ENCODE results near the gene PARVB.

Gene PARVB

DNA sequence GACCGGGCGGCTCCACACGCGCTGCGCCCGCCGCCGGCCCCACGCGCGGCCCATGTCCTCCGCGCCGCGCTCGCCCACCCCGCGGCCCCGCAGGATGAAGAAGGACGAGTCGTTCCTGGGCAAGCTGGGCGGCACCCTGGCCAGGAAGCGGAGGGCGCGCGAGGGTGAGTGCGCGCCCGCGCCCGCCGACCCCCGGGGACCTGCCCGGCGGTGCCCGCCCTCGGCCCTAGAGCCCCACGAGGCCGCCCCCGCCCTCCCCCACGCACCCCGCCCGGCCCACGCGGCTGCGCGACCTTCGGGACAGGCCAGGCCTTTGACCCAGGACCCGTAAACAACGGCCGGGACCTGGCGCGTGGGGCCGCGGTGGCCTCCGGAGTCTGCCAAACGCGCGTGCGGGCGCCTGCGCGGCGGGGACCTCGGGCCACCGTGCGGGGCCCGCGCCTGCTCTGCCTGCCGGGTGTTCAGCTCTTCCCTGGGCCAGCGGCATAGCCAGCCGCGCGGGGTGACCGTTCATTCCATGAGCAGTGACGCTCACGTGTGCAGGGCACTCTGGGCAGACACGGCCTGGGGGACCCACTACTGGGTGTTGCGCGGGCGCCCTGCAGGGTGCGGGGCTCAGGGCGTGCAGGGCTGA, at the start of gene PARVB:
Gene PARVB (plus strand): TSS at position 15 of the 634 bp plus-strand sequence. CDS start 38 bp downstream, at position 53.
- H3K27me3 ChIP-seq = peaks cover 38% of the 10 kb centered on the region
- no peak for TF ChIP-seq CTCF (IDR thresholded peaks at IDR 0.05)
- no peaks in the 10 kb centered on the region for H3K36me3 ChIP-seq
- no peak within 1 kb of the TSS for H3K27ac ChIP-seq
- peaks cover 27 to 35% of the 10 kb centered on the region in 2 experiments for H3K4me1 ChIP-seq (ENCODE audit: control insufficient read depth in 1 of 2, insufficient read depth in 1 of 2, low read depth in 1 of 2, low read length in 1 of 2)
- no peaks in the 10 kb centered on the region for H3K9me3 ChIP-seq
- H3K4me3 ChIP-seq (ENCODE audit: low read depth in 1 of 2, low read length in 1 of 2) = peak within 1 kb of the TSS; percentile 44 to 45

DNA sequence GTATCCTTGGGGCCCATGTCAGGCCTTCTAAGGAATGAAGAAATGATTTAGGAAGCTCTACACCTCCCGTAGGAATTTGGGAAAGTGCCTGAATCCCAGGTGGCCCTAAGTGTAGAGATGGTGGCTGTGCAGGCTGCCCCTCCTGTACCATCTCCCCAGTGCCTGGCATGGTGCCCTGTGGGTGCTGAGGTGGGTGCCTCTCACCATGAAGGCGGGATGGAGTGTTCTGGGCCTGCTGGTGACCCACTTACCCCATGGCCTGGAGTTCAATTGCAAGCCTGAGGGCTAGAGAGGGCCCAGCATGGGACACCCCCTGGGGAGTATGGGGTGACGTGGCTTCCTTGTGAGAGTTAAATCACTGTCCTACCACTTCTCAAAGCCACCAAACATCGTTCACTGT, 49.1 kb upstream of the PARVB start:
- no peaks in the 10 kb centered on the region for H3K27me3 ChIP-seq
- H3K4me3 ChIP-seq (ENCODE audit: low read depth in 1 of 2, low read length in 1 of 2) = no peak overlapping the region
- H3K4me1 ChIP-seq (ENCODE audit: control insufficient read depth in 1 of 2, insufficient read depth in 1 of 2, low read depth in 1 of 2, low read length in 1 of 2) = no peaks in the 10 kb centered on the region
- peaks cover 91% of the 10 kb centered on the region for H3K36me3 ChIP-seq
- H3K27ac ChIP-seq = no peak overlapping the region
- H3K9me3 ChIP-seq = no peaks in the 10 kb centered on the region
- no peak for TF ChIP-seq CTCF (IDR thresholded peaks at IDR 0.05)

- Histone ChIP-seq H3K36me3 (peaks cover 96% of the 10 kb centered on the region), H3K9me3 (no peaks in the 10 kb centered on the region), H3K4me1 (ENCODE audit: control insufficient read depth in 1 of 2, insufficient read depth in 1 of 2, low read depth in 1 of 2, low read length in 1 of 2) (no peaks in the 10 kb centered on the region), H3K27me3 (no peaks in the 10 kb centered on the region), H3K4me3 (ENCODE audit: low read depth in 1 of 2, low read length in 1 of 2) (no peak overlapping the region), H3K27ac (no peak overlapping the region)
- TF ChIP-seq CTCF (IDR thresholded peaks at IDR 0.05) = no peak
Measured at GRCh38 chr22:43976861-43977795, 47.0 kb upstream of the PARVB start.

- H3K4me1 ChIP-seq (ENCODE audit: control insufficient read depth in 1 of 2, insufficient read depth in 1 of 2, low read depth in 1 of 2, low read length in 1 of 2) = no peaks in the 10 kb centered on the region
- TF ChIP-seq CTCF (IDR thresholded peaks at IDR 0.05) = no peak
- no peak overlapping the region for H3K4me3 ChIP-seq (ENCODE audit: low read depth in 1 of 2, low read length in 1 of 2)
- H3K36me3 ChIP-seq = peaks cover 94% of the 10 kb centered on the region
- H3K27ac ChIP-seq = no peak overlapping the region
- H3K27me3 ChIP-seq = no peaks in the 10 kb centered on the region
- no peaks in the 10 kb centered on the region for H3K9me3 ChIP-seq
Measured at GRCh38 chr22:43978558-43978957, 45.5 kb upstream of the PARVB start.

GRCh38 chr22:43980579-43980978, 43.5 kb upstream of the PARVB start:
- Histone ChIP-seq H3K4me1 (ENCODE audit: control insufficient read depth in 1 of 2, insufficient read depth in 1 of 2, low read depth in 1 of 2, low read length in 1 of 2) (no peaks in the 10 kb centered on the region), H3K27ac (no peak overlapping the region), H3K27me3 (no peaks in the 10 kb centered on the region), H3K36me3 (peaks cover 94% of the 10 kb centered on the region), H3K9me3 (no peaks in the 10 kb centered on the region), H3K4me3 (ENCODE audit: low read depth in 1 of 2, low read length in 1 of 2) (no peak overlapping the region)
- no peak for TF ChIP-seq CTCF (IDR thresholded peaks at IDR 0.05)

Data from neutrophil (primary cell).